Skeletal muscle satellite cell (primary cell): ENCODE measurements around the gene MDC1.
"Not testable (repeated sequence)": the region's sequence is repeated elsewhere in the genome, so short reads cannot be mapped to it uniquely, and the experiment has no call there.

Experiments used
- H3K27me3 ChIP-seq: 2 replicates; pipeline ENCODE4 v1.7.0; 2013; ENCODE audit warnings: low read length; ENCODE audit not compliant: control insufficient read depth, insufficient read depth
- H3K36me3 ChIP-seq: 2 replicates; pipeline ENCODE4 v1.7.0; 2013; ENCODE audit warnings: mild to moderate bottlenecking, control low read depth, low read length; ENCODE audit not compliant: insufficient read depth
- H3K4me1 ChIP-seq: 2 replicates; pipeline ENCODE4 v1.7.0; 2013; ENCODE audit warnings: low read length; ENCODE audit not compliant: control insufficient read depth, insufficient read depth
- H3K4me2 ChIP-seq: 2 replicates; pipeline ENCODE4 v1.7.0; 2013; ENCODE audit warnings: mild to moderate bottlenecking, low read length
- H3K4me3 ChIP-seq: 2 replicates; pipeline ENCODE4 v1.7.0; 2013; ENCODE audit warnings: low read length
- H3K9ac ChIP-seq: 2 replicates; pipeline ENCODE4 v1.7.0; 2013; ENCODE audit warnings: mild to moderate bottlenecking, low read depth, low read length, moderate library complexity
- H3K9me3 ChIP-seq: replicated peaks from 2 replicates; pipeline ENCODE4 v1.7.0; 2013; ENCODE audit warnings: mild to moderate bottlenecking, control low read depth, low read length

Gene MDC1

GRCh38 chr6:30727920-30728553 lies 11.0 kb upstream of the MDC1 start:
- Histone ChIP-seq H3K9me3 (no peaks in the 10 kb centered on the region), H3K36me3 (peaks cover 75% of the 10 kb centered on the region), H3K9ac (no peak overlapping the region), H3K27me3 (no peaks in the 10 kb centered on the region), H3K4me2 (no peak overlapping the region), H3K4me3 (no peak overlapping the region), H3K4me1 (peaks cover 42% of the 10 kb centered on the region)

- no peaks in the 10 kb centered on the region for H3K27me3 ChIP-seq
- H3K4me3 ChIP-seq, result no peak overlapping the region
- no peaks in the 10 kb centered on the region for H3K9me3 ChIP-seq
- peaks cover 45% of the 10 kb centered on the region for H3K4me1 ChIP-seq
- H3K4me2 ChIP-seq, result no peak overlapping the region
- H3K36me3 ChIP-seq, result peaks cover 75% of the 10 kb centered on the region
- H3K9ac ChIP-seq, result no peak overlapping the region
Observed at GRCh38 chr6:30726506-30727413, 9.7 kb upstream of the MDC1 start.

DNA sequence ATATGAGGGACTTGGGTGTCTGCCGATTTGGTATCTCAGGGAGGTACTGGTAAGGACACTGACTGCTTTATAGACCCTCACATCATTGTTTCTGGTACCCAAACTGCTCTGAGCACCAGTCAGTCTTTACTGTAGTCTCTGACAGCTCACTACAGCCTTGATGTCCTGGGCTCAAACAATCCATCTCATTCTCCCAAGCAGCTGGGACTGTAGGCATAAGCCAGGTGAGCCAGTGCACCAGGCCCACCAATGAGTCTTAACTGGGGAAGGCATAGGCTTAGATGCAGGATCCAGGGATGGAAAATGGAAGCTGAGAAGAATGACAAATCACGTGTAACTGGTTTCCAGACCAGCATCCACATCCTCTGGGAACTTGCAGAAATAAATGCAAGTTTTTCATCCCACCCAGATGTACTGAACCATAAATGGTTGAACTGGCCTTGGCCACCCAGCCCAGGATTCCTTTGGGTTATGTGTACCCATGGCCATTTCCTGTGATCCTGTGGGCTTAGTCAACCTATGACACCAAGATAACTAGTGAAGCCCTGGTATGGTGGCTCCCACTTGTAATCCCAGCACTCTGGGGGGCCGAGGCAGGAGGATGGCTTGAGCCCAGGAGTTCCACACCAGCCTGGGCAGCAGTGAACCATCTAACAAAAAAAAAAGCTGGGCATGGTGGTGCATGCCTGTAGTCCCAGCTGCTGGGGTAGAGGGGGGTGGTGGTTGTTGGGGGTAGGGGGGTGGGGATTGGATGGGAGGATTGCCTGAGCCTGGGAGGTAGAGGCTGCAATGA lies 8.8 kb upstream of the MDC1 start:
- H3K4me2 ChIP-seq, result no peak overlapping the region
- H3K4me3 ChIP-seq, result no peak overlapping the region
- peaks cover 45% of the 10 kb centered on the region for H3K4me1 ChIP-seq
- H3K9me3 ChIP-seq, result no peaks in the 10 kb centered on the region
- no peaks in the 10 kb centered on the region for H3K27me3 ChIP-seq
- peaks cover 73% of the 10 kb centered on the region for H3K36me3 ChIP-seq
- H3K9ac ChIP-seq, result no peak overlapping the region

DNA sequence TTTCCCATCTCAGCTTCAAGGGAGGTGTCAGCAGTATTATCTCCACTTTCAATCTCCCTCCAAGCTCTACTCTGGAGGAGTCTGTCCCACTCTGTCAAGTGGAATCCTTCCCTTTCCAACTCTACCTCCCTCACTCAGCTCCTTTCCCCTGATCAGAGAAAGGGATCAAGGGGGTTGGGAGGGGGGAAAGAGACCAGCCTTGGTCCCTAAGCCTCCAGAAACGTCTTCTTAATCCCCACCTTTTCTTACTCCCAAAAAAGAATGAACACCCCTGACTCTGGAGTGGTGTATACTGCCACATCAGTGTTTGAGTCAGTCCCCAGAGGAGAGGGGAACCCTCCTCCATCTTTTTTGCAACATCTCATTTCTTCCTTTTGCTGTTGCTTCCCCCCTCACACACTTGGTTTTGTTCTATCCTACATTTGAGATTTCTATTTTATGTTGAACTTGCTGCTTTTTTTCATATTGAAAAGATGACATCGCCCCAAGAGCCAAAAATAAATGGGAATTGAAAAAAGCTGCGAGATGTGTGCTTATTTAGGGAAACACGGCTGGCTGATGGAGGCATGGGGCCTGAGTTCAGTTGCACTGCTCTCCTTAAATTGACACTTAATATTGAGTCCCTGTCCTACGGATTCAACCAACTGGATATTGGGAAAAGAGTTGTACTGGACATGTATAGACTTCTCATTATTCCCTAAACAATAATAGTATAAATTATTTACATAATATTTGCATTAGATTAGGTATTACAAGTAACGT lies 8.0 kb upstream of the MDC1 start:
- no peak overlapping the region for H3K4me3 ChIP-seq
- no peaks in the 10 kb centered on the region for H3K9me3 ChIP-seq
- no peaks in the 10 kb centered on the region for H3K27me3 ChIP-seq
- peaks cover 45% of the 10 kb centered on the region for H3K4me1 ChIP-seq
- H3K9ac ChIP-seq, result peak overlapping the region; percentile 27
- peak overlapping the region; percentile 98 for H3K4me2 ChIP-seq
- H3K36me3 ChIP-seq, result peaks cover 65% of the 10 kb centered on the region

GRCh38 chr6:30723843-30724741 lies 7.0 kb upstream of the MDC1 start:
- peak overlapping the region; percentile 27 for H3K9ac ChIP-seq
- not testable (repeated sequence) for H3K27me3 ChIP-seq, H3K9me3 ChIP-seq
- H3K36me3 ChIP-seq, result peaks cover 56% of the 10 kb centered on the region
- H3K4me2 ChIP-seq, result peak overlapping the region; percentile 98
- H3K4me1 ChIP-seq, result peaks cover 49% of the 10 kb centered on the region
- H3K4me3 ChIP-seq, result peak overlapping the region; percentile 95

DNA sequence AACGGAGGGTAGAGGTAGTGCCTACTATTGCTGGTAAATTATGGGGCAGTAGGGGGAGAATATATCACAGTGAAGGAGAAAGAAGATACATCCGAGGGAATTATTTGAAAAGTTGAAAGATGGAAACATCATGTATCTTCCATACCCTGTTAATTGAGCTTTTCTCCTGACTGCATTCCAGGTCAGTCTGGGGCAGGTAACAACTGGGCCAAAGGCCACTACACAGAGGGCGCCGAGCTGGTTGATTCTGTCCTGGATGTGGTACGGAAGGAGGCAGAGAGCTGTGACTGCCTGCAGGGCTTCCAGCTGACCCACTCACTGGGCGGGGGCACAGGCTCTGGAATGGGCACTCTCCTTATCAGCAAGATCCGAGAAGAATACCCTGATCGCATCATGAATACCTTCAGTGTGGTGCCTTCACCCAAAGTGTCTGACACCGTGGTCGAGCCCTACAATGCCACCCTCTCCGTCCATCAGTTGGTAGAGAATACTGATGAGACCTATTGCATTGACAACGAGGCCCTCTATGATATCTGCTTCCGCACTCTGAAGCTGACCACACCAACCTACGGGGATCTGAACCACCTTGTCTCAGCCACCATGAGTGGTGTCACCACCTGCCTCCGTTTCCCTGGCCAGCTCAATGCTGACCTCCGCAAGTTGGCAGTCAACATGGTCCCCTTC lies 6.2 kb upstream of the MDC1 start:
- H3K4me3 ChIP-seq, result peak overlapping the region; percentile 95
- H3K9me3 ChIP-seq, H3K27me3 ChIP-seq: not testable (repeated sequence)
- peaks cover 56% of the 10 kb centered on the region for H3K36me3 ChIP-seq
- peaks cover 57% of the 10 kb centered on the region for H3K4me1 ChIP-seq
- peak overlapping the region; percentile 98 for H3K9ac ChIP-seq
- H3K4me2 ChIP-seq, result peak overlapping the region; percentile 98

GRCh38 chr6:30722280-30723112 lies 5.4 kb upstream of the MDC1 start:
- Histone ChIP-seq H3K36me3 (peaks cover 50% of the 10 kb centered on the region), H3K4me1 (peaks cover 53% of the 10 kb centered on the region)

GRCh38 chr6:30722025-30722279 lies 4.9 kb upstream of the MDC1 start:
- Histone ChIP-seq H3K36me3 (peaks cover 46% of the 10 kb centered on the region), H3K4me2 (peak overlapping the region; percentile 98), H3K4me3 (peak overlapping the region; percentile 95), H3K4me1 (peaks cover 48% of the 10 kb centered on the region), H3K9ac (peak overlapping the region; percentile 98)
- not testable (repeated sequence) for H3K9me3 ChIP-seq, H3K27me3 ChIP-seq

More at GRCh38 chr6:30722280-30723112, 5.4 kb upstream of the MDC1 start:
- Histone ChIP-seq H3K27me3 (no peaks in the 10 kb centered on the region), H3K4me3 (peak overlapping the region; percentile 95), H3K9ac (peak overlapping the region; percentile 98), H3K9me3 (no peaks in the 10 kb centered on the region), H3K4me2 (peak overlapping the region; percentile 98)

GRCh38 chr6:30721198-30722024 lies 4.3 kb upstream of the MDC1 start:
- Histone ChIP-seq H3K36me3 (peaks cover 46% of the 10 kb centered on the region), H3K9me3 (no peaks in the 10 kb centered on the region), H3K27me3 (no peaks in the 10 kb centered on the region), H3K9ac (peak overlapping the region; percentile 98), H3K4me3 (peak overlapping the region; percentile 95), H3K4me1 (peaks cover 51% of the 10 kb centered on the region), H3K4me2 (peak overlapping the region; percentile 98)
